ENCODE results near the gene SEZ6L.
A peak's percentile ranks its signal among the peaks of the same experiment; 100 is the strongest.

The SEZ6L gene

DNA sequence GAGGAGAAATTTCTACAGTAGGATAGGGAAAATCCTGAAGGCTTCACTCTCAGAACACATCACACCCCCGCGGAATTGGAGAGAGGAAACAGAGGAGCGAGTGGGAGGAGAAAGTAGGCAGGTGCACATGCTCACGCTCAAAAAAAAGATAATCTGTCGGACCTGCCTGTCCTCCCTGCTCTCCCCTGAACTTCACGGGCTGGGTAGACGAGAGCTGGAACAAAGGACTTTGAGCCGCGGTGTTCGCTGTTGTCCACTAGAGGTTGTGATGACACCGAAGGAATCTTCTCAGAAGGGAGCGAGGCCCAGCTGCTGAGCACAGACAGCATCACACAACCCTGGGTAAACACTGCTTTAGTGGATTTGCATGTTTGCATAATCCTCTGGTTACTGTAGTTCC is 5.0 kb downstream of the SEZ6L start:
- no peak overlapping the region for H3K4me3 ChIP-seq (ENCODE audit: low read length)
- TF ChIP-seq, protein P1, sequence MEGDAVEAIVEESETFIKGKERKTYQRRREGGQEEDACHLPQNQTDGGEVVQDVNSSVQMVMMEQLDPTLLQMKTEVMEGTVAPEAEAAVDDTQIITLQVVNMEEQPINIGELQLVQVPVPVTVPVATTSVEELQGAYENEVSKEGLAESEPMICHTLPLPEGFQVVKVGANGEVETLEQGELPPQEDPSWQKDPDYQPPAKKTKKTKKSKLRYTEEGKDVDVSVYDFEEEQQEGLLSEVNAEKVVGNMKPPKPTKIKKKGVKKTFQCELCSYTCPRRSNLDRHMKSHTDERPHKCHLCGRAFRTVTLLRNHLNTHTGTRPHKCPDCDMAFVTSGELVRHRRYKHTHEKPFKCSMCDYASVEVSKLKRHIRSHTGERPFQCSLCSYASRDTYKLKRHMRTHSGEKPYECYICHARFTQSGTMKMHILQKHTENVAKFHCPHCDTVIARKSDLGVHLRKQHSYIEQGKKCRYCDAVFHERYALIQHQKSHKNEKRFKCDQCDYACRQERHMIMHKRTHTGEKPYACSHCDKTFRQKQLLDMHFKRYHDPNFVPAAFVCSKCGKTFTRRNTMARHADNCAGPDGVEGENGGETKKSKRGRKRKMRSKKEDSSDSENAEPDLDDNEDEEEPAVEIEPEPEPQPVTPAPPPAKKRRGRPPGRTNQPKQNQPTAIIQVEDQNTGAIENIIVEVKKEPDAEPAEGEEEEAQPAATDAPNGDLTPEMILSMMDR (conservative IDR thresholded peaks at IDR 0.05; ENCODE audit: low read length): peak; percentile 16; the same call in 1 of the 2 replicates
- DNase-seq (ENCODE audit: low read depth): peak; percentile 3

DNA sequence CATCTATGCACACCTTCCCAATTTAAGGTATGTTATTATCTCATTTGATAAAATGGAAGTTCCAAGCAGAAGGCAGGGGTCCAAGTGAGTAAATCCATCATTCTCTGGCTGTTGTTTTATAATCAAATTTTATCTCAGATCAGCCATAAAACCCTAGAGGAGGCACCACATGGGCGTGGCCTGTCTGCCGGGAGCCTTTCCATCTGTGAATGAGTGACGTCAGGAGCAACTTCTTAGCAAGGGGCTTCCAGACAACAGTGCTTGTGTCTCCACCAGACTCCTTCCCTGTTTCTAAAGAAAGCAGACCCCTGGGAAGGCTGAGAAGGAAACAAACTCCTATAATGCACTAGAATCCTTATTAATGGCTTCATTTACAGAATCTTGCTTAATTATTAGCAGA is 13.5 kb downstream of the SEZ6L start:
- no peak overlapping the region for H3K4me3 ChIP-seq (ENCODE audit: low read length)
- no peak for DNase-seq (ENCODE audit: low read depth)
- TF ChIP-seq, protein P1 (conservative IDR thresholded peaks at IDR 0.05; ENCODE audit: low read length): no peak

DNA sequence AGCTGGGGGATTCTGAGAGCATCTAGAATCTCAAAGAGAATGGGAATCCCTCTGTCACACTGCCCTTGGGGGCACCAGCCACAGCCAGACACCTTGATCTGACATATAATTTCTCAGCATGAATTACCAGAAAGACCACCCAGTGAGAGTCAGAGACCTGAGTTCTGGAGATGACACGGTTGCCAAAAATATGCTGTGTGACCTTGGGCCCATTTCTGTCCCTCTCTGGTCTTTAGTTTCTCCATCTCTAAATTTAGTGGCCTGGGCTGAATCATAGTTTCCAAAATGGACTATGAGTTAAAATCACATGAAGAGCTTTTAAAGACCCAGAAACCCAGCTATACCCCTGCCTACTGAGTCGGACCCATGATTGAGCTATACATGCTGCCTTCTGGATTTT is 15.9 kb downstream of the SEZ6L start:
- TF ChIP-seq, protein P1 (conservative IDR thresholded peaks at IDR 0.05; ENCODE audit: low read length): no peak
- DNase-seq (ENCODE audit: low read depth): no peak
- H3K4me3 ChIP-seq (ENCODE audit: low read length): no peak overlapping the region

DNA sequence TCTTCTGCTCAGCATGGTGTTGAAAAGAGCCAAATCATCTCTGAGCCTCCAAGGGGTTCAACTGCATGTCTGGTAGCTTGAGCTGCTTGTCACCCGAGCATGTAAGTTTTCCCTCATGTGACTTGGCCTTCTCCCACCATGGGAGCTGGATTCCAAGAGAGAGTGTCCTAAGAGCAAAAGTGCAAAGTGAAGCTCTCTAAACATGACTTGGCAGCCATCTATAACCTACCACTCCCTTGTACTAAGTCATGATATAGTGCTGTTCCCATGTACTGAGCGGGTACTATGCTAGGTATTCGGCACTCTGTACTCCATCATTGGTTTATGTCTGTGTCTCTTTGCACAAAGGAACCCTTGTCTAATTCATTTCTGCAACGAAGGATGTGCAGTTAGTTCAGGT is 19.1 kb downstream of the SEZ6L start:
- DNase-seq (ENCODE audit: low read depth): no peak
- H3K4me3 ChIP-seq (ENCODE audit: low read length): no peak overlapping the region
- TF ChIP-seq, protein P1 (conservative IDR thresholded peaks at IDR 0.05; ENCODE audit: low read length): no peak

DNA sequence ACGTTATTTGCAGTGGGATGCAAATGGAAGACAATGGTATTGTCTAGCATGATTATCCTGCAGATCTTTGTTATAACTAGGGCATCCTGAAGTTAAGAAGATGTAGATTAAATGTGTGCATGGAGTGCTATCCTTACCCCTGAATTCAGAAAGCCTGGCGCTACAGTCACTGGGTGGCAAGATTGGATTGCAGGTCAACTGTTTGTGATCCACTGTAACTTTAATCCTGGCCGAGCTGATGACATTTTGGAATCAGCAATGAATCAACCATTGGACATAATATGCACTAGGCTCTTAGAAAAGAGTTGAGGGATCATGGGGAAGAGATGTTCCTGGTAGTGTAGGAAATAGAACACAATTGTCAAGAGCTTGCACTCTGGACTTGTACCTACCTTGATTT is 25.1 kb downstream of the SEZ6L start:
- no peak for DNase-seq (ENCODE audit: low read depth)
- TF ChIP-seq, protein P1 (conservative IDR thresholded peaks at IDR 0.05; ENCODE audit: low read length): no peak
- no peak overlapping the region for H3K4me3 ChIP-seq (ENCODE audit: low read length)

DNA sequence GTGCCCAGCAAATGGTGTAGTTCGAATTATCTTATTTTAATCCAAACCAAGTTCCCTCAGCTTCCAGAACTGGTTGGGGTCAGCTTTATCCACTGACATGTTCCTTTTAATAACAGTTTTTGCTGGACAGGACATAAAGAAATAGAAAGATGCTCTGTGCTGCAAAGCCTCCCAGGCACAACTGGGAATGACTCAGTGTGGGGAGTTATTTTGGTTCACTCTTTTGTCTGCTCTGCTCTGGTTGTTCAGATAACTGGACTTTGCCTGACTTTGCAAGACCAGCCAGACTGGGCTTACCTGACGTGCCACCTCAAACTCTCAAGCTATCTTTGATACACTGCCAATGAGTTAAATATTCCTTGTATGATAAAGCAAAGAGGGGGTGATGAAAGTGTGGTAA is 25.6 kb downstream of the SEZ6L start:
- H3K4me3 ChIP-seq (ENCODE audit: low read length): no peak overlapping the region
- no peak for DNase-seq (ENCODE audit: low read depth)
- TF ChIP-seq, protein P1 (conservative IDR thresholded peaks at IDR 0.05; ENCODE audit: low read length): no peak

DNA sequence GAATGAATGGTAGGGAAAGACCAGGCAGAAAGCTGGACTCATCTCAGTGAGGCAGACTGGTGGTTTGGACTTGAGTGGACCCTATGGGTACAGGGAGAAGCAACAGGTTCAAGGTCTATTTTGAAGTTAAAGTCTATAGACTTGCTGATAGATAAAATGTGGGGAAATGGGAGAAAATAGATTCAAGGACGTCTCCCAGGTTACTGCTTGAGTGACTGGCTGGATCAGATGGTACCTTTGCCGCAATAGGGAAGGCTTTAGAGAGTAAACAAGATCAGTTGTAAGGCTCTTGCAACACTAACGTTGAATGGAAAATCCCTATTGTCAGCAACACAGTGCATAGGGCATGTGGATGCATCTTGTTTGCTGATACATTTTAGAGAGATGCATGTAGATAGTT is 27.4 kb downstream of the SEZ6L start:
- no peak for DNase-seq (ENCODE audit: low read depth)
- H3K4me3 ChIP-seq (ENCODE audit: low read length): no peak overlapping the region
- TF ChIP-seq, protein P1 (conservative IDR thresholded peaks at IDR 0.05; ENCODE audit: low read length): no peak

All from AG10803 (cell line).